Ishikawa (cell line): ENCODE data around the gene C4A.

ENCODE experiments used
- NFIC ChIP-seq: IDR thresholded peaks from 2 replicates; pipeline ENCODE4 v1.6.1; 2012
- YY1 ChIP-seq: IDR thresholded peaks from 2 replicates; pipeline ENCODE4 v1.6.1; 2012; ENCODE audit warnings: low read depth

DNA sequence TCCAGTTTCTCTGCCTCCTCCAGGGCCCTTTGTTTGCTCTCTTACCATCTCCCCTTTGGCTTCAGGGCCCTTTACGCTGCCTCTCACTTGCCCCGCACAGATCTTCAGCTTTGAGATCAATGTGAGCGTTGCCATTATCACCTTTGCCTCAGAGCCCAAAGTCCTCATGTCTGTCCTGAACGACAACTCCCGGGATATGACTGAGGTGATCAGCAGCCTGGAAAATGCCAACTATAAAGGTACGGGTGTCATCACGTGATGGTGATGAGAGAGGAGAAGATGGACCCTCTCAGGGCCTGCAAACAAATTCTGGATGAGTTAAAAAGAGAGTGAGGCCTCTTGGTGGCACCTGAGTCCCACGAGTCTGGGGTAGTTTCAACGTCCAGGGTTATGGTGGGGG is 46.0 kb upstream of the C4A start:
- TF ChIP-seq YY1 (no peak), NFIC (no peak)
